ENCODE measurements around the gene LMLN.
"Not testable (repeated sequence)": the region's sequence is repeated elsewhere in the genome, so short reads cannot be mapped to it uniquely, and the experiment has no call there.

Gene LMLN

DNA sequence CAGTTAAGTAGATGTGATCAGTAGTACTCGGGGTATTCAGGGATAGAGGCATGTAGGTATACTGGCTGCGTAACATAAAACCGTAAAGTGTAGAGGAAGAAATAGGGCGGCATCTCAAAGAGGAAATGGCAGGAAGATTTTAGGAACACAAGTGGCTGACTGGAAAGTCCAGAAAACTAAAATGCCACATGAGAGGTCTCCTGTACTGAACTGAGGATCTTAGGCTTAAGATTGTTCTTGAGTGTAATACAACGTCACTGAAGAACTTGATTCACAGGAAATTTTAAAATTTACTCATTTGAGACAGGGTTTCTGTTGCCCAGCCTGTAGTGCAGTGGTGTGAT is 2.3 kb upstream of the LMLN start:
- DNase-seq (ENCODE audit: low read depth in 2 of 2): no peak

DNA sequence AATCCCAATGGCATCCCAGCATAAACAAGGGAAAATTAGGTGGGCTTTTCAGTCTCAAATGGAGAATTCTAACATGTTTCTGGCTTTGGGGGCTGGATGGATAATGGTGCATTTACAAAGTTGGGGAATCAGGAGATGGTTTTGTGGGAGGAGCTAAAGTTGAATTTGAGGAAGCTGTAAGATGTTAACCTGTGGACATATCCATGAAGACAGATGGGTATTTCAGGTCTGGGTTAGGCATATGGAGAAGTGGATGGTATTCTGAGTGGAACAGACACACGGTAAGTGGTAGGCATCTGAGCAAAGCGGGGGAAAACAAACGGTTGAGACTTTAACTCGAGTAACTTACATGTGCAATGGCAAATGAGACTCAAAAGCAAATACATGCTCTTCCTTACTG is 1.7 kb upstream of the LMLN start:
- DNase-seq (ENCODE audit: low read depth in 2 of 2): no peak

DNA sequence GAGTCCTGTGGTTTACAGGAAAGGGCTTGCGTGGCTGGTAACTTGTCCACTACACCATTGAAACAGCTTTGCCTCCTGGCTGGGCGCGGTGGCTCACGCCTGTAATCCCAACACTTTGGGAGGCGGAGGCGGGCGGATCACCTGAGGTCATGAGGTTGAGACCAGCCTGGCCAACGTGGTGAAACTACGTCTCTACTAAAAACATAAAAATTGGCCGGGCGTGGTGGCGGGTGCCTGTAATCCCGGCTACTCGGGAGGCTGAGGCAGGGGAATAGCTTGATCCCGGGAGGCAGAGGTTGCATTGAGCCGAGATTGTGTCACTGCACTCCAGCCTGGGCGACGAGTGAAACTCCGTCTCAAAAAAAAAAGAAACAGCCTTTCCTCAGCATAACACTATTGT is 1.2 kb upstream of the LMLN start:
- not testable (repeated sequence) for DNase-seq (ENCODE audit: low read depth in 2 of 2)

DNA sequence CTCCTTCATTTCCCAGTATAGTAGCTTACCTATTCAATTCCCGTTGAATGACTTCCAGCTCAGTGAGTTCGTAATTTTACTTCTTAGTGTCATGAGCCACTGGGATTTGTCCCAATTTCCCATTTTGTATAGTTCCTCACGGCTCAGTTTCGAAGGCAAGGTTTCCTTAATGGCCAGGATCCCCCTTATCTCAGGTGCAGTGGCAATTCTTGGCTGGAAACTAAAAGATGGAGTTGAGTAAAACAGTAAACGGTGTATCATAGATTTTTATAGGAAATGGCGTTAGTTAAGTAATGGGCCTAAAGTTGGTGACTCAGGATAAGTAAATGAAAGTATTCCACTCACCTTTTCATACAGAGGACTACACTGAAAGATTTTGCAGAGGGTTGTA is 522 bp upstream of the LMLN start:
- no peak for DNase-seq (ENCODE audit: low read depth in 2 of 2)

DNA sequence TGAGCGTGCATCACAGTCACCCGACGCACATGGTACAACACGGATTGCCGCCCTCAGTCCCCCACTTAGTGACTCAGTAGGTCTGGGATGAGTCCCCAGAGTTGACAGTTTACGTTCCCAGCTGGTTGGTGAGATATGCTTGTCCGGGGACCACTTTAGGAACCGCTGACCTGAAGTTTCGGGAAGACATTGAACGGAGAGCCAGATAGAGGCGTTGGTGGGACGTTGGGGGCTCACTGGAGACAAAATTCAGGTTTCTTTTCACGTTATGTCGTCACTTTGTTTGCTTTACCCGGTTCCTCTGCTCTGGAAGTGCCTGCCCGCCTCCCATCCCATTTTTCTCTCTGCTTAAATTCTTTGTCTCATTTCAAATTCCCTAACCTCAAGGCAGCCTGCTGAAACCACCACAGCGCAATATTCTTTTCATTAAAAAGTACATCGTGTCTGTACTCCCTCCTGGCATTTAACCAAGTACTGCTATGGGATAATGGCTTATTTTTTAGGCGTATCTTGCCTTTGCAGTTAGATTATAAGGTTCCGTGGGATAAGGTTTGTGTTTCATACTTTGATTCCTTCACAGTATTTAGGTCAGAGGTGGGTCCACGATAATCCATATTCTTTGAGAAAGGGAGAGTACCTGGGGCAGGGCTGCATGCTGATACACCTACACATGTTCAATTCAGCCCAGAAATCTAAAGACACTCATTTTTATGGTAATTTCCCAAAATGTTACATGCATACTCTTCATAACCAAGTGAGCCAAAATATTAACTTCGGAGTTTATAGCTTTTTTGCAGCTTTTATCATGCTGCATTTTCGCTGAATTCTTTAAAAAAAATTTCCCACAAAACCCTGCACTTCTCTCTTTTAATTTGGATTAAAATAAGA is 921 bp downstream of the LMLN start:
- no peak for DNase-seq (ENCODE audit: low read depth in 2 of 2)

DNA sequence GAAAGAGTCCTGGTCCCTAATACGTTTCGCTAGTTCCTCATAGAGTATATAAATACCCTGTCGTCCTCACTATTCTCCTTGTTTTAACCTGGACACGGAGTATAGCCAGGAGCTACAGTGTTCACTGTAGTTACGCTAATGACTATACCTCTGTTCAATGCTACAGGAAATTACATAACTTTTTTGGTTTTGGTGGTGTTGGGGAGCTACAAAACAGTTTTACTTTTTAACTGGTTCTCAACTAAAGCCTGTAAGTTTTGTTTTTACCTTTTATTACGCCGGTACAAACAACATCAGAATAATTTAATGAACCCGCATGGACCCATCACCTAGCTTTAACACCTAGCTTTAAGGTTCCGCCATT is 1.5 kb downstream of the LMLN start:
- DNase-seq (ENCODE audit: low read depth in 2 of 2): no peak

DNA sequence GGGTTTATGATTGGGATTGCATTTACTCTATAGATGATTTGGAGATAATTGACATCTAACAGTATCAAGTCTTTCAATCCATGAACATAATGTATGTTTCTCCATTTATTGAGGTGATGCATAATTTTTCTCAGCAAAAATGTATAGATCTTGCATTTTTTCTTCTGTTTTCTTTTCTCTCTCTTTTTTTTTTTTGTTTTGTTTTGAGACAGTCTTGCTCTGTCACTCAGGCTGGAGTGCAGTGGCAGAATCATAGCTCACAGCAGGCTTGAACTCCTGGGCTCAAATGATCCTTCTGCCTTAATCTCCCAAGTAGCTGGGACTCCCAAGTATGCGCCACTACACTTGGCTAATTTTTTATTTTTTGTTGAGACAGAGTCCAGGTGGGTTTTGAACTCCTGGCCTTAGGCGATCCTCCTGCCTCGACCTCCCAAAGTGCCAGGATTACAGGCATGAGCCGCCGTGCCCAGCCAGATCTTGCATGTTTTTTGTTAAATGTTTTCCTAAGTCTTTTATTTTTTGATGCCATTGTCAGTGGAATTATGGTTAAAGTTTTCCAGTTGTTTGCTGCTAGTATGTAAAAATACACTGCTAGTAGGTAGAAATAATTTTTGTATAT is 3.1 kb downstream of the LMLN start:
- DNase-seq (ENCODE audit: low read depth in 2 of 2): no peak

DNA sequence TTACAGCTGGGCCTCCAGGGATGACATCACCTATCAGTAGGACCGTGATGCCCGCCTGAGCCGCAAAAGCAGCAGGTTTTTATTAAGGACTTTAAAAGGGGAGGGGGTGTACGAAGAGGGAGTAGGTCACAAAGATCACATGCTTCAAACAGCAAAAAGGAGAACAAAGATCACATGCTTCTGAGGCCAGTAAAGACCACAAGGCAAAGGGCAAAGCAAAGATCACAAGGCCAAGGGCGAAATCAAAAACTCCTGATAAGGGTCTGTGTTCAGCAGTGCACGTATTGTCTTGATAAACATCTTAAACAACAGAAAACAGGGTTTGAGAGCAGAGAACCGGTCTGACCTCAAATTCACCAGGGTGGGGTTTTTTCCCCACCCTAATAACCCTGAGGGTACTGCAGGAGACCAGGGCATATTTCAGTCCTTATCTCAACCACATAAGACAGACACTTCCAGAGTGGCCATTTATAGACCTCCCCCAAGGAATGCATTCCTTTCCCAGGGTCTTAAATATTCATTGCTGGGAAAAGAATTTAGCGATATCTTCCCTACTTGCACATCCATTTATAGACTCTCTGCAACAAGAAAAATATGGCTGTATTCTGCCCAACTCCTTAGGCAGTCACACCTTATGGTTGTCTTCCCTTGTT is 7.4 kb downstream of the LMLN start:
- not testable (repeated sequence) for DNase-seq (ENCODE audit: low read depth in 2 of 2)

DNA sequence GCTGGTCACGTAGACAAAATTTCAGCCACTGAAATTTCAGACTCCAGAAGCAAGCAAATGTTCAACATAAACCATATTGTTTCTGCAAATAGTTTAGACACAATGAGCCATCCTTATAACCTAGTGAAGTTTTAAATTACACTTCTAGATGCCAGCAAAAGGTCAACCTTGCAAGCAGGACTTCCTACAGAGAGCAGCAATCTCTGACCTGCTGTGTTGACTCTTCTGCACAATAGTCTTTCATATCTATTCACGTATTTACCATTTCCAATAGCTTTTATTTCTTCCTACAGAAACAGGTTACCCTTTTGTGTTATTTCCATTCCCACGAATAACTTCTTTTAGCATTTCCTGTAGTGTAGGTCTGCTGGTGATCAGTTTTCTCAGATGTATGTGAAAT is 10.6 kb downstream of the LMLN start:
- DNase-seq (ENCODE audit: low read depth in 2 of 2): no peak

DNA sequence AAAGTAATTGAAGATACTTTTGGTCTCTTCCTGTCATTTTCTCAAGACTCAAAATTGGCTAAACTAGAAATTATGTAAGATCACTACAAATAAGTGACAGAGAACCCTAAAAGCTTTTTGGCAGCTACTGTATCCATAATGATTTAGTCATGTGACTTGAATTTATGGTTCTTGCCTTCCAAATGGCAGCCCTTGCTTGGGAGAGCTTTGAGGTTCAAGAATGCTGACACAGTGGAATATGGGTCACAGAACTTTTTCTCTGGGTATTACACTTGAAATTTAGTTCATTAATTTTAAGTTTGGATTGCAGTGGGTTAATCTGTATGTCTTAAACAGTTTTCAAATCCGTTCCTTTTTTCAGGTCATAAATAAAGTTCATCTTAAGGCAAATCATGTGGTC is 14.0 kb downstream of the LMLN start:
- DNase-seq (ENCODE audit: low read depth in 2 of 2): no peak

DNA sequence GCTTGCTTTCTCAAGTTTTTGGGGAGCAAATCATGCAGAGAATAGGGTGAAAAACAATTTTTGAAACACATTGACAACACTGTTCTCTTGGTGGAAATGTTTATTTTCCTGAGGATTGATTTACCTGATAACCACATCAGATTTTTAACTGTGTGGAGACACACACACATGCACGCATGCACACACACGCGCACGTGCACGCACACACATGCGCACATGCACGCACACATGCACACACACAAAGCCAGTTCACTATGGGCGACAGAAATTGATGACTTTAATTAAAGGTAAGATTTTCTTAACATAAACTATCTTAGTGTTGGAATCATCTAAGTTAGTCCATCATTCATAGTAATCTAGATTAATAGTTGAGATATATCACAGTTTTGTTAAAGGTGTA is 15.3 kb downstream of the LMLN start:
- no peak for DNase-seq (ENCODE audit: low read depth in 2 of 2)

DNA sequence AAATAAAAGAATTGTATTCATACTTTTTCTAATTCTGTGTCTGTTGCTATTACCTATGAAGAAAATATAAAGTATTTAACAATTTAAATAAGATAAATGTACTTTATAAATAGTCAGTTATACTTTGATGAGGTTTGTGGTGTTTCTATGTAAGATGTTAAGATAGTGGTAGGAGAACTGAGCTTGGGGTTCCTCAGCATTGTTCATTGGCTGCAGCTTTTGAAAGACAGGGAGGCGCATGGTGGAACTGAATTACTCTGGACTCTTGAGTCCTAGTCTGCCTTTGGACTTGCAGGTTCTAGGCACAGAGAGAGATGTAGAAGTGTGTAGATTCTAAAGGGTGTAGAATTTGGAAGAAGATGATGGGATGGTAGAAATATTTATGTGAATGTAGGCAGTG is 23.1 kb downstream of the LMLN start:
- no peak for DNase-seq (ENCODE audit: low read depth in 2 of 2)

DNA sequence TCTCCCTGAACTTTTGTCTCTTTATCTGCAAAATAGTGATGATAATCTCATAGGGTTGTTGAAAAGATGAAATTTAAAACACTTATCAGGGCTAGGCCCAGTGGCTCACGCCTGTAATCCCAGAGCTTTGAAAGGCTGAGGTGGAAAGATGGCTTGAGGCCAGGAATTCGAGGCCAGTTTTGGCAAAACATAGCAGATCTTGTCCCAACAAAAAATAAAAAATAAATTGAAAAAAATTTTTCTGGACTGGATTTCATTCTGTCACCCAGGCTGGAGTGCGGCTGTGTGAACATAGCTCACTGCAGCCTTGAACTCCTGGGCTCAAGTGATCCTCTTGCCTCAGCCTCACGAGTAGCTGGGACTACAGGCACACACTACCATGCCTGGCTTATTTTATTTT is 29.6 kb downstream of the LMLN start:
- DNase-seq (ENCODE audit: low read depth in 2 of 2): no peak

DNA sequence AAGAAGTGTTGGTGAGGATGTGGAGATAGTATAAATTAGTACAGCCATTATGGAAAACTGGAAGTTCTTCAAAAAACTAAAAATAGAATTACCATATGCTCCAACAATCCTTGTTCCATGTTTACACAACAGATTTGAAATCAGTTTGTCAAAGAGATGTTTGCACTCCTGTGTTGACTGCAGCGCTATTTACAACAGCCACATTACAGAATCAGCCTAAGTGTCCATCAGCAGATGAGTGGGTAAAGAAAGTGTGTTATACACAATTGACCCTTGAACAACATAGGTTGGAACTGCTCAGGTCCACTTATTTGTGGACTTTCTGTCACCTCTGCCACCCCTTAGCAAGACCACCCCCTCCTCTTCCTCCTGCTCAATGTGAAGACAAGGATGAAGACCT is 34.7 kb downstream of the LMLN start:
- no peak for DNase-seq (ENCODE audit: low read depth in 2 of 2)

DNA sequence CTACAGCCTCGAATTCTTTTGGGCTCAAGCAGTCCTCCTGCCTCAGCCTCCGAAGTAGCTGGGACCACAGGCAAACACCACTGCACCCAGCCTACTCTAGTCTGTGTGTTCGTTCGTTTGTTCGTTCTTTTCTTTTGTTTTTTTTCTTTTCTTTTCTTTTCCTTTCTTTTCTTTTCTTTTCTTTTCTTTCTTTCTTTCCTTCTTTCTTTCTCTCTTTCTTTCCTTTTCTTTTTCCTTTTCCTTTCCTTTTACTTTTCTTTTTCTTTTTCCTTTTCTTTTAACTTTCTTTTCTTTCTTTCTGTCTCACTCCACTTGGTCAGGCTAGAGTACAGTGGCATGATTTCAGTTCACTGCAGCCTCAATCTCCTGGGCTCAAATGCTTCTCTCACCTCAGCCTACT is 36.8 kb downstream of the LMLN start:
- DNase-seq (ENCODE audit: low read depth in 2 of 2): no peak

DNA sequence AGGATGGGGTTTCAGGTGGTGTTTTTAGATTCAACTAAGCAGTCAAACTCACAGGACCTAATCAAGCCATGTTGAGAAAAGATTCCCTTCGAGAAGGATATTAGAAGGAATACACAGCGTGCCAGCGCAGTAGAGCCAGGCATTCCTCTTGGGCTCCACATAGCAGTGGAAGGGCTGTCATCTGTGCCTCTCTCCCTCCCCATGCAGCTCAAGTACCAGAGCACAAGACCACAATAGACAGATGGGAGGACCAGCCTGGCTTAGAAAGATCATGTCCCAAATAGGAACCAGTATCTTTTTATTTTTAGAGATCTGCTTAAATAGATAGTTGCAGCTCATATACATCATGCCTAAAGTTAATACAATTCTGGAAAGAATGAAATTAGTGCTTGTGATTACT is 37.9 kb downstream of the LMLN start:
- DNase-seq (ENCODE audit: low read depth in 2 of 2): no peak

DNA sequence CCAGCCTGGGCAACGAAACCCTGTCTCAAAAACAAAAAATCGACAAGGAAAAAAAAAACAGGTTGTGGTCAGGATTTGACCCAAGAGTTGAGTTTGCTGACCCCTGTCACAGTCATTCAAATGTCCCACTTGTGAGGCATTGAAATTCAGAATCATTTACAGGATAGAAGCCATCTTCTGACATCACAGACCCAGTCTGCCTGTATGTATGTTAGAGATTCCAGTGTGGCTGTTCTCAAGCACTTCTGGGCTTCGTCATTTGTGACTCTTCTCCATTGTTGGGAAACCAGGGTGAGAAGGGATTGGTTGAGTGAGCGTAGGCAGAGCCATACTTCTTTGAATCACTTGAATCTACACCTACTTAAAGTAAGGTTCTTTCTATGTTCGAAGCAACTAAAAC is 57.1 kb downstream of the LMLN start:
- no peak for DNase-seq (ENCODE audit: low read depth in 2 of 2)

DNA sequence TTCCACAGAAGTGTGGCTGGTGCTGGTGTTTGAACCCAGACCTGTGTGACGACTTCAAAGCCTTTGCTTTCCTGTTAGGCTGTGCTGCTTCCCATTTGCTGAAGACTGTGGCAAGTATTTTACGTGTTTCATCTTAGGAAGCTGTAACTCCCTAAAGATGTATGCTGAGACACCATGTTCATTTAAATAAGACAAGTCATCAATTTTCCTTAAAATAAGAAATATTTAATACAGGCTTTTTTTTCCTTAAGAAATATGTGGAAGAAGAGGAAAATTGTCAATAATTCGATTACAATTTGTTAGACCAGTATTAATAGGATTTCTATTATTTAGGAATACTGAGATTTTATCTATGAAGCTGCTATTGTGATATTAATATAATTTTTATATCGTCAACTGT is 58.4 kb downstream of the LMLN start:
- no peak for DNase-seq (ENCODE audit: low read depth in 2 of 2)

DNA sequence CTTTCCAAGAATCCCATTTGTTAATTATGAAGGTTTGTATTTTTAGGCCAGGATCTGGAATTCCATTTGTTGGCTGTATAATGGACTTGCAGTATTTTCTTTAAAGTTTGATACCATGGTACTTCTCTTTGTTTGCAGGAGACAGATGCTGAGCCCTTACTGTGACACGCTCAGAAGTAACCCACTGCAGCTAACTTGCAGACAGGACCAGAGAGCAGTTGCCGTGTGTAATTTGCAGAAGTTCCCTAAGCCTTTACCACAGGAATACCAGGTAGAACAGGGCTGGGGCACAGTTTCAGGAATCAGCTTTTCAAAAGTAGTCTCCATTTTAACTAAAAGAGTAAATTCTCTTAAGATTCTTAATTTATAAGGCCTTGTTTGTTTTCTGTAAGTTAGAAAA is 59.1 kb downstream of the LMLN start:
- DNase-seq (ENCODE audit: low read depth in 2 of 2): no peak

DNA sequence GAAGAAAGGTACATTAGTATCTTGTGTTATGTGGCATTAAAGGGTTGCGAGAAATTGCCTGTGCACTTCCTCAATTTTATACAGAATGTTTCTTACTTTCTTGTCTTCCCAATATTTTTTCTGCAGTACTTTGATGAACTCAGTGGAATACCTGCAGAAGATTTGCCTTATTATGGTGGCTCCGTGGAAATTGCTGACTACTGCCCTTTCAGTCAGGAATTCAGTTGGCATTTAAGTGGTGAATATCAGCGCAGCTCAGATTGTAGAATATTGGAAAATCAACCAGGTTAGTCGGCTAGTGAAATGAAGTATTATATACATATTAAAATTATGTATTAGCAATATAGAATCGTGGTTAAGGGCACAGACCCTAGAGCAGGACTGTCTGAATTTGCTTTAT is 61.3 kb downstream of the LMLN start:
- DNase-seq (ENCODE audit: low read depth in 2 of 2): no peak

DNA sequence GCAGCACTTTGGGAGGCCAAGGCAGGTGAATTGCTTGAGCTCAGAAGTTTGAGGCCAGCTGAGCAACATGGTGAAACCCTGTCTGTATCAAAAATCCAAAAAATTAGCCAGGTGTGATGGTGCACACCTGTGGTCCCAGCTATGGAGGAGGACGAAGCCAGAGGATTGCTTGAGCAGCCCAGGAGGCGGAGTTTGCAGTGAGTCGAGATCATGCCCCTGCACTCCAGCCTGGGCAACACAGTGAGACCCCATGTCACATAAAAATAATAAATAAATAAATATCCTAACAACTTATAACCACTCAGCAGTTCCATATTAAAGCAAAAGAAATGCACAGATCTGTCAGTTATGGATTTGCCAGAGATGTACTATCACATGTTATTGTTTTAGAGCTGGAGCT is 62.6 kb downstream of the LMLN start:
- no peak for DNase-seq (ENCODE audit: low read depth in 2 of 2)

DNA sequence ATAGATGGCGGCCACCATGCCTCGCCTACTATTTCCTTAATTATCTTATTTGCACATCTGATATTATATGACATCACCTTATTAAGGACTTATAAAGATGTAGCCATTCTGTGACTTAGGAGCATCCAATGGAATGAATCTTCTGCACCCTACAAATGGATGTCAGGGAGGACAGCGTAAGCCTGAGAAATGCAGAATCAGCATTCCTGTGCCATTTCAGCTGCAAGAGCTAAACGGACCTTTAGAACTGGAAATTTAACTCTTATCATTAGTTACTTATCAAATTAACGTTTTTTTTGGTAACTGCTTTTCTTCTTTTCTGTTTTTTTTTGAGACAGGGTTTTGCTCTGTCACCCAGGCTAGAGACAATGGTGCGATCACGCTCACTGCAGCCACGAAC is 65.6 kb downstream of the LMLN start:
- no peak for DNase-seq (ENCODE audit: low read depth in 2 of 2)

DNA sequence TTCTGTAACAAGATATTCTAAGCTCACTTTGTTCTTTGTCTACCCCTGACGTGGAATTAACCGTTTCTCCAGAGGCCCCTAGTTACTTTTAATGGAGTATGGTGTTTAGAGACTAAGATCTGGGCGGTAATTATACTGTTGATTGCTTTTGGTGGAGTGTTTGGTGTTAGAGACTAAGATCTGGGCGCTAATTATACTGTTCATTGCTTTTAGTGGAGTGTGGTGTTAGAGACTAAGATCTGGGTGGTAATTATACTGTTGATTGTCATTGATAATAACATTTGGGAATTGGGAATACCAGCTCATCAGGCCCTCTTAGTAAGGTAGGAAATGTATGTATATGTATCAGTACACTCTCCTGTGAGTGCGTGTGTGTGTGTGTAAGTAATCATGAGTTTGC is 66.6 kb downstream of the LMLN start:
- no peak for DNase-seq (ENCODE audit: low read depth in 2 of 2)
